PC-9 (cell line): ENCODE data around the gene PTGES. TPM values are rescaled to one million over a fixed set of nuclear protein-coding genes. Genes with fewer than 3 reads are reported as not detected.

Source experiments
- BruUV-seq: library from RNA; stranded (reverse); fragments of 400-500 nt; replicated peaks from 2 replicates; lab custom pipeline; 2021; lab: Mats Ljungman, UMichigan
- CTCF ChIA-PET: fragments of 300-600 bp; sonication (Branson Sonifier 250); formaldehyde crosslinking; loops from one replicate; lab custom pipeline; 2022; ENCODE audit warnings: antibody characterized with exemption; lab: Charles Lee
- POLR2A ChIA-PET: fragments of 300-600 bp; sonication (Branson Sonifier 250); formaldehyde crosslinking; loops from one replicate; lab custom pipeline; 2022; ENCODE audit warnings: antibody characterized with exemption; ENCODE audit not compliant: unreplicated experiment; lab: Charles Lee
- DNase-seq, 2 experiments: peaks; one replicate each; pipeline versions ENCODE4 v3.0.0 to v3.0.0-alpha.2; 2015 to 2022; ENCODE audit warnings: mixed read lengths in 1 of 2
- H2AFZ ChIP-seq: fragments of 200-600 bp; sonication (generic); 2 replicates; pipeline ENCODE4 v1.8.1; 2017; ENCODE audit warnings: antibody characterized with exemption
- H3F3A ChIP-seq: fragments of 200-600 bp; sonication (generic); 2 replicates; pipeline ENCODE4 v1.8.1; 2017; ENCODE audit warnings: antibody characterized with exemption, mild to moderate bottlenecking, low read depth; ENCODE audit not compliant: insufficient read depth
- H3K27ac ChIP-seq: fragments of 200-600 bp; sonication (generic); 2 replicates; pipeline ENCODE4 v1.6.1; 2016; ENCODE audit warnings: mixed run types
- H3K27me3 ChIP-seq: fragments of 200-600 bp; sonication (generic); 2 replicates; pipeline ENCODE4 v1.6.1; 2016; ENCODE audit warnings: low read depth, mixed run types; ENCODE audit not compliant: insufficient read depth
- H3K36me3 ChIP-seq: fragments of 200-600 bp; sonication (generic); 2 replicates; pipeline ENCODE4 v1.6.1; 2016; ENCODE audit warnings: low read depth, mixed run types
- H3K4me1 ChIP-seq: fragments of 200-600 bp; sonication (generic); replicated peaks from 2 replicates; pipeline ENCODE4 v1.6.1; 2016; ENCODE audit warnings: mixed run types; ENCODE audit not compliant: insufficient read depth
- H3K4me2 ChIP-seq: fragments of 200-600 bp; sonication (generic); 2 replicates; pipeline ENCODE4 v1.6.1; 2017; ENCODE audit warnings: mixed run types
- H3K4me3 ChIP-seq: fragments of 200-600 bp; sonication (generic); 2 replicates; pipeline ENCODE4 v1.6.1; 2016; ENCODE audit warnings: mixed run types
- H3K79me2 ChIP-seq: fragments of 200-600 bp; sonication (generic); 2 replicates; pipeline ENCODE4 v1.6.1; 2017; ENCODE audit warnings: low read depth, mixed run types
- H3K9me2 ChIP-seq: fragments of 200-600 bp; sonication (generic); 2 replicates; pipeline ENCODE4 v1.8.1; 2017; ENCODE audit warnings: mild to moderate bottlenecking; ENCODE audit not compliant: insufficient read depth
- H3K9me3 ChIP-seq: fragments of 200-600 bp; sonication (generic); 2 replicates; pipeline ENCODE4 v1.8.1; 2016; ENCODE audit warnings: low read depth; ENCODE audit not compliant: insufficient read depth
- H4K20me1 ChIP-seq: fragments of 200-600 bp; sonication (generic); 2 replicates; pipeline ENCODE4 v1.8.1; 2017; ENCODE audit not compliant: insufficient read depth
- EZH2 ChIP-seq: fragments of 200-600 bp; sonication (generic); IDR thresholded peaks from 2 replicates; pipeline ENCODE4 v1.8.0; 2017; ENCODE audit warnings: antibody characterized with exemption, low read depth
- intact Hi-C: fragments of 100-400 bp; cut with micrococcal nuclease; formaldehyde crosslinking; loops from one replicate; pipeline ENCODE4 v1.10.0; 2022; ENCODE audit not compliant: unreplicated experiment
- total RNA-seq: library from RNA; stranded (reverse); gene quantifications from 2 replicates; pipeline ENCODE4 v1.2.3, GENCODE V29; 2021
- TF ChIP-seq, protein P1 (sequence below): fragments of 200-600 bp; sonication (generic); conservative IDR thresholded peaks from 2 replicates; pipeline ENCODE4 v1.6.1; 2017; ENCODE audit warnings: mixed run types, antibody characterized with exemption, mild to moderate bottlenecking, moderate library complexity

PTGES gene
- total RNA-seq, 1 experiment from 2014 or later = 119 TPM

DNA sequence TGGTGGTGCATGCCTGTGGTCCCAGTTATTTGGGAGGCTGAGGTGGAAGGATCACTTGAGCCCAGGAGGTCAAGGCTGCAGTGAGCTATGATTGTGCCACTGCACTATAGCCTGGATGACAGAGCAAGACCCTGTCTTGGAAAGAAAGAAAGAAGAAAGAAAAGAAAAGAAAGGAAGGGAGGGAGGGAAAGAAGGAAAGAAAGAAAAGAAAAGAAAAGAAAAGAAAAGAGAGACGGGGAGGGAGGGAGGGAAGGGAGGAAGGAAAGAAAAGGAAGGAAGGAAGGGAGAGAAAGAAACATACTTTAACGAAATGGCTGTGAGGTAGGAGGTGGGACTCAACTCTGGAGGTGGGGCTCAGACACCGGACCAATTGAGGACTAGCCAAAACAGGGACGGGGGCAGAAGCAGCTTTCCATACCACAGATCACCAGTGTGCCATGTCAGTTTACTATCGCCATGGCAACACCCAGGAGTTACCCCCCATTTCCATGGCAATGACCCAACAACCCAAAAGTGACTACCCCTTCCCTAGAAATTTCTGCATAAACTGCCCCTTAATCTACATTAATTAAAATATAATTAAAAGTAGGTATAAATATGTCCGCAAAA lies 21.3 kb downstream of the PTGES start:
- H3F3A ChIP-seq = peaks cover 45% of the 10 kb centered on the region
- BruUV-seq = no TSS peak
- TF ChIP-seq, protein P1, sequence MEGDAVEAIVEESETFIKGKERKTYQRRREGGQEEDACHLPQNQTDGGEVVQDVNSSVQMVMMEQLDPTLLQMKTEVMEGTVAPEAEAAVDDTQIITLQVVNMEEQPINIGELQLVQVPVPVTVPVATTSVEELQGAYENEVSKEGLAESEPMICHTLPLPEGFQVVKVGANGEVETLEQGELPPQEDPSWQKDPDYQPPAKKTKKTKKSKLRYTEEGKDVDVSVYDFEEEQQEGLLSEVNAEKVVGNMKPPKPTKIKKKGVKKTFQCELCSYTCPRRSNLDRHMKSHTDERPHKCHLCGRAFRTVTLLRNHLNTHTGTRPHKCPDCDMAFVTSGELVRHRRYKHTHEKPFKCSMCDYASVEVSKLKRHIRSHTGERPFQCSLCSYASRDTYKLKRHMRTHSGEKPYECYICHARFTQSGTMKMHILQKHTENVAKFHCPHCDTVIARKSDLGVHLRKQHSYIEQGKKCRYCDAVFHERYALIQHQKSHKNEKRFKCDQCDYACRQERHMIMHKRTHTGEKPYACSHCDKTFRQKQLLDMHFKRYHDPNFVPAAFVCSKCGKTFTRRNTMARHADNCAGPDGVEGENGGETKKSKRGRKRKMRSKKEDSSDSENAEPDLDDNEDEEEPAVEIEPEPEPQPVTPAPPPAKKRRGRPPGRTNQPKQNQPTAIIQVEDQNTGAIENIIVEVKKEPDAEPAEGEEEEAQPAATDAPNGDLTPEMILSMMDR = no peak
- no peak for TF ChIP-seq EZH2
- no peaks in the 10 kb centered on the region for H3K79me2 ChIP-seq
- intact Hi-C loops = no loop called here
- no peaks in the 10 kb centered on the region for H4K20me1 ChIP-seq
- H3K4me2 ChIP-seq = no peak overlapping the region
- ChIA-PET POLR2A (interaction anchor here (0.6 kb wide), 1 partner anchor 21 kb away, joined by 3 read pairs; no protein-coding TSS in a partner anchor), CTCF (no interaction called here)
- H3K27me3 ChIP-seq = no peaks in the 10 kb centered on the region
- no peak for DNase-seq
- H3K36me3 ChIP-seq = no peaks in the 10 kb centered on the region
- no peak overlapping the region for H3K4me3 ChIP-seq
- no peaks in the 10 kb centered on the region for H3K9me3 ChIP-seq
- H3K27ac ChIP-seq = no peak overlapping the region
- H2AFZ ChIP-seq = no peak overlapping the region
- H3K4me1 ChIP-seq = no peaks in the 10 kb centered on the region
- no peaks in the 10 kb centered on the region for H3K9me2 ChIP-seq

DNA sequence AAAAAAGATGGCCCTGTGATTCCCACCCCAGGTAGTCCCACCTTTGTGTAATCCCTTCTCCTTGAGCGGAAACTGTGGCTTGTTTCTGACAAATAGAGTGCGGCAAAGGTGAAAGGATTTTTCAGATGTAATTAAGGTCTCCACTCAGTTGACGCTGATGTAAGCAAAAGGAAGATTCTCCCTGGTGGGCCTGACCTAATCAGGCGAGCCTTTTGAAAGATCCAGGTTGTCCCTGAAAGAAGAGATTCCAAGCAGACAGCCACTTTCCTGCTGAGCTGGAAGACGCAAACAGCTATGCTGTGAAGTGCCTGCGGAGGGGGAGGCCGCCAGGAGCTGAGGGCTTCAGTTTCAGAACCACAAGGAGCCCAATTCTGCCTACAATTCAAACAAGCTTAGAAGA lies 24.1 kb downstream of the PTGES start:
- no peaks in the 10 kb centered on the region for H3K36me3 ChIP-seq
- no peak for DNase-seq
- no peaks in the 10 kb centered on the region for H3K4me1 ChIP-seq
- no peaks in the 10 kb centered on the region for H4K20me1 ChIP-seq
- no peak overlapping the region for H3K4me2 ChIP-seq
- intact Hi-C loops = no loop called here
- H3K9me2 ChIP-seq = no peaks in the 10 kb centered on the region
- no peak overlapping the region for H3K27ac ChIP-seq
- no peaks in the 10 kb centered on the region for H3K9me3 ChIP-seq
- CTCF ChIA-PET = interaction anchor here (0.6 to 0.8 kb wide), 2 partner anchors 9 to 69 kb away, joined by 3 to 4 read pairs; no protein-coding TSS in a partner anchor
- H3F3A ChIP-seq = peaks cover 32% of the 10 kb centered on the region
- no TSS peak for BruUV-seq
- no peaks in the 10 kb centered on the region for H3K79me2 ChIP-seq
- no peak overlapping the region for H3K4me3 ChIP-seq
- TF ChIP-seq EZH2 = no peak
- TF ChIP-seq, protein P1 = no peak
- H2AFZ ChIP-seq = no peak overlapping the region
- no peaks in the 10 kb centered on the region for H3K27me3 ChIP-seq
- POLR2A ChIA-PET = interaction anchor here (0.6 kb wide), 1 partner anchor 25 kb away, joined by 4 read pairs; no protein-coding TSS in a partner anchor

DNA sequence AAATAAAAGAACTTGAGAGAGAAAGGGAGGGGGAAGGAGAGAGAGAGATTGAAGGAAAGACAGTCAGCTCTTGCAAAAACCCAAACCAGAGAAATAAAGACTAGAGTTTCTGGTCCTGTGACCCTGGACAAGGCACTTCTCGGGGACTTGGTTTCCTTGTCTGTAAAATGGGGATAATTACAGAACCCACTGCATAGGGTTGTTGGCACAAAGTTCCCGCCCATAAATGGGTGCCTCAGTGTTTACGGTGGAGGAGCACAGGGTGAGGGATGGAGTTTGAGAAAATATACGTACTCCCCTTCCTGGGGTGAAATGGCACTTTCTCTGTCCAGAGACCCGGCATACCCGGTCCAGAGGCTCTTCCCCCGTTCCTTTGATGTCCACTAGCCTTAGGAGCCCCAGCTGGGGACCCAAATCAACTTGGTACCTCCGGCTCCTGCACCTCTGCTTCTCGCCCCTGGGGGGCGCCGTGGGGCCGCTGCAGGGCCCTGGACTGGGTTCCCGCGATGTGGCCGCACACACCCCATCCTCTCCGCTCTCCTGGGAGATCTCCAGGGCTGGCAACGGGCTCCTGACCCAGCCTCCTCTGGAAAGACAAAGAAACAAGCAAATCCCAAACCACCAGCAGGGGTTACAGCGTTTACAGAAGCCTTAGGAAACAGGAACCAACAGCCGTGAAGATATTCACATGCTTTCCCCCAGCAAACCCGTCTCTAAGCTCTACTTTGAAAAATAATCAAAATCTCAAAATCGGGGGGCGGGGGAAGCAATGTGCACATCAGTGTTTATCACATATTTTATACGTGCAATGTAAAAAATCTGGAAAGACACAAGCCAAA lies 26.3 kb downstream of the PTGES start:
- POLR2A ChIA-PET = interaction anchor here (0.8 kb wide), 1 partner anchor 50 kb away, joined by 3 read pairs; no protein-coding TSS in a partner anchor
- intact Hi-C loops = loop anchor here (1.0 to 2.0 kb wide), 2 partner anchors 57 to 64 kb away; no protein-coding TSS in a partner anchor
- peaks cover 22% of the 10 kb centered on the region for H3F3A ChIP-seq
- no TSS peak for BruUV-seq
- no peaks in the 10 kb centered on the region for H3K36me3 ChIP-seq
- no peak overlapping the region for H3K4me3 ChIP-seq
- H3K27me3 ChIP-seq = no peaks in the 10 kb centered on the region
- no peaks in the 10 kb centered on the region for H3K4me1 ChIP-seq
- CTCF ChIA-PET = interaction anchor here (0.6 to 1.1 kb wide), 6 partner anchors 9 to 668 kb away, joined by 3 to 11 read pairs (median 4); partner anchors contain the start of gene ASB6
- H3K4me2 ChIP-seq = peak overlapping the region; percentile 41
- H3K79me2 ChIP-seq = no peaks in the 10 kb centered on the region
- peak; percentile 48 to 76 for DNase-seq
- no peak overlapping the region for H2AFZ ChIP-seq
- no peaks in the 10 kb centered on the region for H4K20me1 ChIP-seq
- H3K9me2 ChIP-seq = no peaks in the 10 kb centered on the region
- no peak overlapping the region for H3K27ac ChIP-seq
- H3K9me3 ChIP-seq = no peaks in the 10 kb centered on the region
- no peak for TF ChIP-seq EZH2
- TF ChIP-seq, protein P1 = peak; percentile 97
